RKO (cell line): Measurements from ENCODE around the gene NEMP1.
"Not testable (repeated sequence)": the region's sequence is repeated elsewhere in the genome, so short reads cannot be mapped to it uniquely, and the experiment has no call there.

Experiments used
- DNase-seq: peaks from one replicate; pipeline ENCODE4 v3.0.0-alpha.2; 2016; ENCODE audit warnings: low spot score

The NEMP1 gene

DNA sequence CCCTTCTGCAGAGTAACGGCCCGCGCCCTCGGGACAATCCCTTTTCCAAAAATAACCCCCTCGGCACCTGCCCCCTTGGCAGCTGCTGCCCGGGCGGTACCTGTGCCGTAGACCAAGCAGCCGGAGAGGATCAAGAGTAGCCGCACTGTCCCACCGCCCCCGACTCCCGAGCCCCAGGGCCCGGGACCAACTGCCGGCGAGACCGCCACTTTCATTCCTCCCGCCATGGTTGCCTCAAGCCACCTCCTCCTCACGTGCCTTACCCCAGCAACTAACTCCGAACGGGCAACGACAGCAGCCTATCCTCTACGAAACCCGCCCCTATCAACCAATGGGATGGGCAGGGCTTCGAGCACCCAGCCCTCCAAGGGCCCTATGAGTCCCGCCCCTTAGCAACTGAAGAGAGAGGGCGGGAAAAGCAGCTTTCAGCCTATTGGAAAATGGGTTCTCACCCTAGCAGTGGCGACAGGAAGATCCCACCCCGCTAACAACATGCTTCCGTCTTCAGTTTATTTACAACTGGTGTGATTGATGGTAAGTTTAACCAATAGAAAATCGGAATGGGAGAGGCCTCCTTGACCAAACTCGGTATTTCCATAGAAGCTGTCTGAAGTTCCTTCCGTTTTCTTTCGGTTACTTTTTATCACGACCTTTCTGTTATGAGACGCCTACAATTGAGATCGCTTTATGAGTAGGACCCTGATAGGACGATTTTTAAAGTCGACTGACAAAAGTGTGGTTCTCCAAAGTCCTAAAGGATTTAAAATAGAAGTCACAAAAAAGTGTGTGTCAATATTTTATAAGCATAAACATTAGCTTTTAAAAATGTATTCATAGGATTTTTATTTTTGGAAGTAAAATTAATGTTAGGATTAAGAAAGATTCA lies at the start of gene NEMP1:
TSS of gene NEMP1 (minus strand) at position 273 of the 886 bp plus-strand sequence. CDS start at position 227, 46 bp downstream.
- DNase-seq = peak; percentile 100

DNA sequence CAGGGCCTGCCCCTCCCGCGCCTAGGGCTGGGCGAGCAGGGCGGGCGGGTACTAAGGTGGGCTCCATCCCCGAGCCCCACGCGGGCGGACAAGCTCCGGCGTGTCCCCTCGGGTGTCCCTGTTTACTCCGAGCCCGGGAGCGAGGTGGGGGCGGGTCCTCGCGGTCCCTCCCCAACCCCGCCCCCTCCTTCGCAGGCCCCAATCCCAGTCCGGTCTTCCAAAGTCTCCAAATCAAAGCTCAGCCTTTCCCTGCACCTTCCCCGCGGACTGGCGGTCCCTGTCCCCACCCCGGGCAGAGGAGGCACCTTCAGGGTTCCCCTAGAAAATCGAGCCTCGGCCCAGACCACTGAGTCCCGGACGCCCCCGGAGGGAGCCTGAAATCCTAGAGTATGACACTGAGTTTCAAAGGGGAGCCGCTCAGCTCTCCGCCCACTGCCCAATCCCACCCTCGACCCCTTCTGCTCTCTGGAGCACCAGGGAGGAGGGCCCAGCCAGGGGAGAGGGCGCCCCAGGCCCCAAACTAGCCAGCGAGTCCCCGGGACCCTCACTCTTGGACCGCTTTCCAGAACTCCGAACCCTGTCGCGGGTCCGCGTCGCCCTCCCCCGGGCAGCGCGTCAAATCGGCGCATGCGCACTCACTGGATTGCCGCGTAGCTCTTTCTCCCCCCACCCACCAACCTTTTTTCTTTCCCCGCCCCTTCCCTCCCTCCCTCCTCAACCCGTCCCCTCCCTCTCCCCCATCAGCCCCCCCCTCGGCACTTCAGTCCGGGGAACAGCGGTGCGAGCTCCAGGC lies 49.3 kb upstream of the NEMP1 start, which contains the start of gene LRP1:
TSS of gene LRP1 (plus strand) at position 758 of the 793 bp plus-strand sequence. CDS start 482 bp downstream, outside the sequence.
- DNase-seq = peak; percentile 76

DNA sequence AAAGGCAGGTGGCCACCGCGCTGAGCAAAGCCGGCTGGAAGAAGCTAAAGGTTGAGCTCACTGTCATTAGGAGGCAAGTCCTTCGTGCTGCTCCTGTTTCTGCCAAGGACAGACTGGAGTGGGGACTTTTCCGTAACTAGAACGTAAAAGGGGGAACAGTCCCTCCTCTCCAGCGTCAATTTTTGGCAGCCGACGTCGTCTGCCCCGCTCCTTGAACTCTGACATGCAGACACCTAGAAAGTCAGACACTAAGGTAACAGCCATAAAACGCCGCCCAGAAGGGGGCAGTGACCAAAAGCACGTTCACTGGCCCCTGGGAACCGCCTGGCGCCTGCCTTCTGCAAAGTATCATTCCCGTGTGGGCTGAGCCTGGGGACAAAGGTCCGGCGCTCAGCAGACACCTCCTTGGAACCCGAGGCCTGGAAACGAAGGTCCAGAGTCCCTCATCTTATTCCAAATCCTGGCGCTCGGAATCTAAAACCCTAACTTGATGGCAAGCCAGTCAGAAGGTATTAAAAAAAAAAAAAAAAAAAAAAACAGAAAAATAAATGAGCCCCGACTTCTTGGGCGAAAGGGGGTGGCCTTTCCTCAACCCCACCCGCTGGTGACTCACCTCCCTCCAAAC lies 48.6 kb upstream of the NEMP1 start:
- DNase-seq = peak; percentile 76

- DNase-seq = no peak
Observed at GRCh38 chr12:57126561-57126960, 48.0 kb upstream of the NEMP1 start.

- no peak for DNase-seq
Observed at GRCh38 chr12:57126061-57126460, 47.5 kb upstream of the NEMP1 start.

DNA sequence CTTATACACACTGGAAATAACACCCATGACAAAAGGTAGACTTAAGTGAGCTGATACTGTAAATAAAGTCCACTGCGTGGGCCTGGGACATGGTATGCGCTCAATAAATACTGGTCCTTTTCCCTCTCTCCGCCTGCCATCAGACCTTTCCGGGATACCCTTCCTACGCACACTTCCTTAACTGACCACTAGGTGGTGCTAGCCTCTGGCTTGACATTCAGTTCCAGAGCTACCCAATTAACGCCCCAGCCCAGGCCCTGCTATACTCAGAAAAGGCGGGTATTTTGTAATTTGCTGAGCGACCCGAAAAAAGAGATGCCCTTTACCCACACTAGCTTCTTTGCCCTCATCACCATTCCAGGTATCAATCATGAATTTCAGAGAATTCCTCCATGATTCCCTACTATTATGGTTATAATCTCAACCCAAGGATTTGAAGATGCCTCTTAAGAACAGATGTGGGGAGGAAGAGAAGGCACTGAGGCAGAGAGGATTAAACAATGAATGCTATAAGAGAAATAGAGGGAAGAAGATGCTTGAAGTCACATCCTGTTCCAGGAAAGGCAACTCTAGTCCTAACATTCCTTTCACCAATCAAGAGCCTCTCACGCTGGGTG lies 45.8 kb upstream of the NEMP1 start:
- peak; percentile 82 for DNase-seq

- DNase-seq = no peak
Observed at GRCh38 chr12:57123813-57124212, 45.2 kb upstream of the NEMP1 start.

GRCh38 chr12:57120718-57121117 lies 42.1 kb upstream of the NEMP1 start:
- DNase-seq = not testable (repeated sequence)

- no peak for DNase-seq
Observed at GRCh38 chr12:57119294-57120085, 40.9 kb upstream of the NEMP1 start.

DNA sequence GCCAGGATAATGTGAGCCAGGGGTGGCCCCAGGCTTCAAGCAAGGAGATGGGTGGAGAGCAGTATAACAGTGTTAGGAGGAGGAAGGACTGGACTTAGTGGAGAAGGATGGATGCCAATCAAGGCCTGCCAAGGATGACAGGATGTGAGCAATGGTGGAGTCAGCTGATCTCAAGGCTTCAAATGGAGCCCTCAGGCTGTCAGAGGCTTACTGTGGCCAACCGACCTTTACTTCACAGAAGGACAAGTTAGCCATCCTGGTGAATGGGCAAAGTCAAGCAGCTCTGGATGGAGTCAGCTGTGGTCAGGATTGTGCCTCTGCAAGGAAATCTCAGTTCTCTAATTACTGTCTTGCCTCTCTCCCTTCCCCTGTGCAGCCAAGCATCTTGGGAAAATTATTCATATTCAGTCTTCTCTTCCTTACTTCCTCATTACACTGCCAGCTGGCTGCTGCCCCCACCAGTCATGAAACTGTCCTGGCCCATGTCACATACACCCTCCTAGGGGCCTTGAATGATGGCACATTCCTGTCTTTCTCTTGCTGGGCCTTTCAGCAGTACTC lies 40.2 kb upstream of the NEMP1 start:
- DNase-seq = peak; percentile 75

- no peak for DNase-seq
Observed at GRCh38 chr12:57116580-57117281, 38.1 kb upstream of the NEMP1 start.

GRCh38 chr12:57112492-57113294 lies 34.1 kb upstream of the NEMP1 start:
- no peak for DNase-seq

DNA sequence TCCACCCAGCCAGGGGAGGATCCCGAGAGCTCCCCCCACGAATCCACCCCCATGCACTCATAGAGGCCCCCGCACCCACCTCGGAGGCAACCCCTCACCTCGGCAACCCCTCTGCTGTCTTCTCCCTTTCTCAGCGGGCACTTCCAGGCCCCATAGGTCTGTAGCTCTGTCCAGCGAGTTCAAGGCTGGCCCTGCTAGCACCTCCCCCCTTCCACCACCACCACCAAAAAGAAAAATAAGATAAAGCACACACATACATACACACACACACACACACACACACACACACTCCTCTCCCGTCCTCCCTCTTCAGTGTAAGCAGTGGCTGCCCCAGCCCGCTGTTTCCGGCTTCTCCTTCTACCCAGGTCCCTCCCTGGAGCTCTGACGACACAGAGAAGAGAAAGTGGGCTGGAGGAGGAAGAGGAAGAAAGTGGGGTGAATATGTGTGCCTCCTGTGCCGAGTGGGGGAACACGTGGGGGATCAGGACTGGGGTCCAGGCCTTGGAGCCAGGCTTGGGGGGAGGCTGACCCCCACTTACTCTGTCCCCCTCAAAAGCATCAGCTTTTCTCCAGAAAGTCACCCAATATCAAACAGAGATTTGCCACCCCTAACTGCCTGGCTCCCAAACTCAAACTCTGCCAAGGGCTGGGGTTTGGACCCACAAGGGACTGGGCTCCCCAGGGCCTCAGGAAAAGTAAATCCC lies 32.6 kb upstream of the NEMP1 start, which contains the start of gene STAT6:
TSS of gene STAT6 (minus strand) at position 332 of the 704 bp plus-strand sequence. CDS start 3,084 bp downstream, outside the sequence.
- peak; percentile 83 for DNase-seq

DNA sequence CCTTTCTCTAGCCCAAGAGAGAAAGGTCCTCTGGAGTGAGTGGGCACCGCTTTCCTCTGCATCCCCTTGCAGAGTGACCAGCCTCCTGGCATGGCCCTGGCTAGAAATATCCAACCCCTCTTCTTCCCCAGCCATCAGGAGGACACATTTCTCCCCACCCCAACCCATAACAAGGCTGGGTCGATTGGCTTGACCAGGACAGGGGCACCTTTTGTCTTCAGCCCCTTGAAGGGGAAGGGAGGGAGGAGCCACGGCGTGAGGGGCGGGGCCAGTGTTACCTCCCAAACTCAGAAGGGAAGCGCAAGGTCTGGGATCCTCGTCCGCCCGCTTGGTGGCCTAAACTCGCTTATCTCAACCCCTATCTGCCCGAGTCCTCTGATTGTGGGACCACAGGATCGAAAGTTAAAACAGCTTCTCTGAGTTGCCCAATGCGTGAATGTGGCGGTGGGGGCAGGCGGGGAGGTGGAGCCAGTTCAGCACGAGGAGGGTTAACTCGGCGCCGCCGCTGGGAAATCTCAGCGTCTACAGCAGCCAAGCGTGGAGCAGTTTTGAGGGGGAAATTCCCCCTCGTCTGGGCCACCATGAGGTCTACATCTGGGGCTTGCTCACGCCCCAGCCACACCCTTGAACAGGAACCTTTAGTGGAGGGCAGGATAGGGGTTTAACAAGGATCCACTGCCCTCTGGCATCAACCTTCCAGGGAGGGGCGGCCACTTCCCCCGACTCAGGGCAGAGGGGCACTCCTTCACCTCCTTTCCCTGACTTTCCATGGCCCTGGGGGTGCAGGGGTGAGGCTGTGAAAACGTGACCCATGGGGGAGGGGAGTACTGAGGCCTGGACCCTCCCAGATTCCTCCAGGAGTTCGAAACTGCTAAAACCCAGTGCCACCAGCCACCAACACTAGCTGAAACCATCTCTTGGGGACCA lies 31.8 kb upstream of the NEMP1 start:
- DNase-seq = peak; percentile 60

DNA sequence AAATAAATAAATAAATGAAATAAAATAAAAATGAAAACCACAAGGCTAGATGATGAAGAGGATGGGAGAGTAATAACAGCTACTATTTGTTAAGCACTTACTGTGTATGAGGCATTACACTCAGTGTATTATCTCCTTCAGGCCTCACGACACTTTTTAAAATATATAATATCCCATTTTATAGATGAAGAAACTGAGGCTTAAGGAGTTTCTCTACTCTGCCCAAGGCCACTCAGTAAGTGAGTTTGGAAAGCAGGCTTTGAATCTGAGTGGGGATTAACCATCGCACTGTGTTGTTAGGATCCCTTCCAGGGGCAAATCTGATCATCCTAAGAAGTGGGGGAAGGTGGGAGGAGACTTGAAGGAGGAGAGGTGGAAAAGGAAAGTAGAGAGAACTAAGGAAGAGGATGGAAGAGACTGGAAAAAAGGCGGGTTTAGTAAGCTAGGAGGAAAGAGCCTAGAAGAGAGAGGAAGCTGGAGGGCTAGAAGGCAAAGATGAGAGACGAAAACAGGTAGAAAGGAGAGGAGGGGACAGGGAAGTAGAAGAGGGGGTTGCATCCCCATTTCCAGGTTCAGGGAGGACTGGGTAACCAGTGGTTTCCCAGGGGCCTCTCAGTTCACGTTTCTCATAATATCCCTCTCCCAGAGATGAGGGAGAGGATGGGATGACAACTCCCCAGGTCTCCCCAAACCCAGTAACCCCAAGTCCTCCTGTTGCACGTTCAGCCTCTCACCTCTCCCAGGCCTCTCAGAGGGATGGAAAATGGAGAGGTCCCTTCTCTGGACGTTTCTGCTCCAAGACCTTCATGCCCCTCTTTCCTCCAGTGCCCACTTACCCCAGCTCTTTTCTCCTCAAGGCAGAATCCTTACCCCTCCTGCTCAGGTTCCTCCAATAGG lies 30.9 kb upstream of the NEMP1 start:
- no peak for DNase-seq

- no peak for DNase-seq
Observed at GRCh38 chr12:57107456-57108155, 29.0 kb upstream of the NEMP1 start.
